GM21619 (cell line): Measurements from ENCODE around the gene PDRG1.

Source experiments
- ATAC-seq: cut with Tn5 transposase; IDR thresholded peaks from one replicate; pipeline ENCODE4 v1.9.1; 2021; ENCODE audit not compliant: unreplicated experiment

The PDRG1 gene

GRCh38 chr20:31951530-31952453, at the start of gene PDRG1:
PDRG1 (minus strand) TSS chr20:31952046; CDS start chr20:31951961, 85 bp downstream.
- peak; percentile 88 for ATAC-seq

GRCh38 chr20:31998246-31998645, 46.4 kb upstream of the PDRG1 start:
- no peak for ATAC-seq

- no peak for ATAC-seq
Measured at GRCh38 chr20:31996996-31997395, 45.1 kb upstream of the PDRG1 start.

DNA sequence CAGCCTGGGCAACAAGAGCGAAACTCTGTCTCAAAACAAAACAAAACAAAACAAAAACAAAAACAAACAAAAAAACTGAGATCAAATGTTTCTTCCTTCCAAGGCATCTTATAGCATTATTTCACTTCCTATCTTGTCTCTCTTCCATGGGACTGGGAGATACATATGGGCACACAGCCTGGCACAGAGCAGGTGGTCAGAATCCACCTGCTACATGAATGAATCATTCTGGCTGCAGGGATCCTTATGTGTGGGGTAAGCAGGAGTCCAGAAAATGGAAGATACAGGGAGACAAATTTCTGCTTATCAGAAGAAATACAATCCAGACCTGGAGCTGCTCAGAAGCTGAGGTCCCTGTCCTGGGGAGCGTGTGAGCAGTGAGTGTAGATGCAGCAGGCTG, 40.2 kb upstream of the PDRG1 start:
- no peak for ATAC-seq

- no peak for ATAC-seq
Measured at GRCh38 chr20:31991339-31991705, 39.5 kb upstream of the PDRG1 start.

DNA sequence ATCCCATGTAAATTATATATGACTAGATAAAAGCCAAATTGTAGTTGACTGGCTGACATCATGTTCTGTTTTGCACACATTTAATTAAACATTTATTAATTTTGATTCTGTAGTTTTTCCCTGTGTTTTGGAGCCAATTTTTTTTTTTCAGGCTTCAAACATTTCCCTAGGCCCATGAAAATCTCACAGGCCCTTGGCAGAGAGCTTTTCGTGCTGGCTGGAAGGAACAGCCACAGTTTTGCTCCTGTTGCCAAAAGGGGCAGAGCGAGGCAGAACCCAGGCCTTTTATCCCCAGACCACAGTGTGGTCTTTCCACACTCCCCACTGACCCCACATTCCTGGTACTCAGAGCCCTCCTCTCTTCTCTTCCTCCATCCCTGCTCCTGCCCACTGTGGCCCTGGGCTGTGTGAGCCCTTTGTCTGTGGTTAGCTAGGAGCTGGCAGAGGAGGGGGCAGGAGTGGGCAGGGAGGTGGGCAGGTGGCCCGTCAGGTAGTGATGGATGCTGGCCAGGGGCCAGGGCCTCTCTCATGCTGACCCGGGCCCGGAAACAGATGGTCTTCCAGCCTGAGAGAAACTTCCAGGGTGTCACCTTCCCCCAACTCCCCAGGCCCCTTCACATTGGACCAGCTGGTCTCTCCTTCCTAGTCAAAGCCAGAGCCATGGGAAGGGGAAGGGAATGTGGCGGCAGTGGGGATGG, 38.9 kb upstream of the PDRG1 start:
- no peak for ATAC-seq

- no peak for ATAC-seq
Measured at GRCh38 chr20:31989030-31989645, 37.3 kb upstream of the PDRG1 start.

- no peak for ATAC-seq
Measured at GRCh38 chr20:31988430-31989015, 36.7 kb upstream of the PDRG1 start.

DNA sequence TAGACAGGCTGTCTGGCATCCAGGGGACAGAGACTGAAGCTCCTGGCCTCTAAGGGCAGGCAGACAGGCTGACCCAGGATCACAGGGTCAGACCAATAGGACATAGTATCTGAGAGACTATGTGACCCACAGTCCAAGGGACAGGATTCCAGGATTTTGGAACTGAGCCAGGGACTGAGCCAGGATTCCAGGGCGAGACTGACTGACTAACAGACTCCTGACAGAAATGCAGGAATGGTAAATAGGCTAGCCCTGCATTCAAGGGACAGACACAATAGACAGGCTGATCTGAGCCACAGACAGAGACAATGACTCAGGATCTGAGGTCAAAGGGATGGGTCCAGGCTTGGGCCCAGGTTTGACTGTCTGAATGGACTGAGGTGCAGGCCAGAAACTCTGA, 35.9 kb upstream of the PDRG1 start:
- no peak for ATAC-seq

DNA sequence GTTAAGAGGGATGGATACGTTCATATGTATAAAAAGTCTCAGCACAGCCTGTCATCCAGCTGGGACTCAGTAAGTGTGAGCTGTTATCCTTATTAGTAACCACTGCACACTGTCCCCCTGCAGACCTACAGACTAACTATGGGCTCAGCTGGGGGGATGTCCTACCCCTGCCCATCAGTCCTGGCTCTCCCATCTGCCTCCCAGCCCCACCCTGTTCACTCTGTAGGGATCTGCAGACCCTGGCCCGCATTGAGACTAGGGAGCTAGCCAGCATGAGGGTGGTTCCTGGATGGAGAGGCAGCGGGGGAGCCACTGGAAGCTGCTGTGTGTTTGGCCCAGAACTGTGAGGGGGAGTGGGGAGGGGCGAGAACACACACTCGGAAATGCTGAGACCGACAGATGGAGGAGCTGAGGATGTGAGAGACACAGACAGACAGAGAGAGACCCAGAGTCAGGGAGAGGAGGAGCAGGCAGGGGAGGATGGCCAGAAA, 33.2 kb upstream of the PDRG1 start:
- ATAC-seq, result no peak

DNA sequence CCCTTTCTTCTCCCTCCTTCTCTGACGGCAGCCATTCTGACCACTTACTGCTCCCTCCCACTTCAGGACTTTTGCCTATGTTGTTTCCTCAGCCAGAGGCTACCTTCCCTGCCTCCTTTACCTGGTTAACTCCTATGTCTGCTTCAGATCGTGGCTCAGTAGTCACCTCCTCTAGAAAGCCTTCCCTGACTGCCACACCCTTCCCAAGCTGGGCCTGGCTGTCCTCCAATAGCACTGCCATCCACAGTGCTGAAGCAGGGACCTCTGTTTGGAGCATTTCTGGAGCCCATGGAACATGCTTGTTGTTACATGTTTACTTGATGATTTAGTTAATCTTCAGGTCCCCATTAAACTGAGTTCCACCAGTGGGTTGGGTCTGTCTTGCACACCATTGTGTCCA, 29.9 kb upstream of the PDRG1 start:
- no peak for ATAC-seq

DNA sequence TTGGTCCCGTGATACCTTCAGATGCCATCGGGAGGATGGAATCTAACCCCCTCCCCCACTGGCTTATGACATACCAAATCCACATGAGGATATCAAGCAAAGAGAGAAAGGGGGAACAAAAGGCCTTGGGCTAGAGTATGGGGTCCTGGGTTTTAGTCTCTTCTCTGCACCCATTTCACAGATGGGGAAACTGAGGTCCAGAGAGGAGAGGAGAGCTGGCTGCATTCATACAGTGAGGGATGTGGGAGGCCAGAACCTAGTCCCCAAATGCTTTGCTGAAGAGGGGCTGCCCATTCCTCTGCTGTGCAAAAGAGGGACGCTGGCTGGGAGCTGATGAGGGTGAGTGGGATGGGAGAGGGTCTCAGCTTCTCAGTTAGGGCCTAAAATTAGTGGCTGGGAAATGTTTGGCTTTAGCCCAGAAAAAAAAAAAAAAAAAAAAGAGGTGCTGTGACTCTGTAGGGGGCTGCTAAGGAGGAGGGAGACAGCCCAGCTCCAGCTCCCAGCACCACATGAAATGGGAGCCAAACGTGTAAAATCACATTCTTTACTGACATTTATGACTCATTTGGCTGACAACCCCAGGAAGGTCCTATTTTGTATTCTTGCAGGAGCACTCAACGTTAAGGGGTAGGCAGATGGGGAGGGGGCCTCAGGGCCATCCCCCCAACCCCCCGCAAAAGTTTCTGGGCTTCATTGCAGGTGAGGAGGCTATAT, 28.0 kb upstream of the PDRG1 start:
- ATAC-seq, result no peak

DNA sequence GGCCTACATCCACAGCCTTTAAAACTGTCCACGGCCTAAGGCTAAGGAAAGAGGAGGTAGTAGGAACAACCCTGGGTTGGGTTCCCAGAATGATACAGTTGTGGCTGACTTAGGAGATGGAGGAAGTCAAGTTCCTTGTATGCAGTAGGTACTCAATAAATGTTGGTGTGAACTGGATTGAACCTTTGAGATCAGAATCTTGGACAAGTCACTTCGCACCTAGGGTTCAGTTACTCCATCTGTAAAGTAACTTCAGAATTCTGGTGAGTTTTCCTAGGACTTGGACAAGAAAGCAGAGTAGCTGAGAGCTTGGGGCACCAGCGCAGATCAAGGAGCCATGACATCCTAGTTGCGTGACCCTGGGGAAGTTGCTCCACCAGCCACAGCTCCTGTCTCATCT, 25.2 kb upstream of the PDRG1 start:
- ATAC-seq, result no peak

DNA sequence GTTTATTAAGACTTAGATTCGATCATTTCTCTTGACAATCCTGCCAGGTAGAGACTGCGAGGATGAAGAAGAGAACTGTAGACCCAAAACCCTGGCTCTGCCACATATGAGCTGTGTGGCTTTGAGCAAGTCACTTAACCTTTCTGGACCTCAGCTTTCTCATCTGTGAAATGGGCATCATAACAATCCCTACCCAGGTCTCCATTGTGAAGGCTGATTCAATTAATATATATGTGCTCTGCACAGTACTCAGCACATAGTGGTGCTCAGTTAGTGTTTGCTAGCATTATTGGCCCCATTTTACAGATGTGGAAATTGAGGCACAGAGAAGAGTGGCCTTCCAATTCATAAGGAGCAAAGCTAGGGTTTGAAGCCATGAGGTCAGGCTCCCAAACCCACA, 24.0 kb upstream of the PDRG1 start:
- ATAC-seq, result no peak

DNA sequence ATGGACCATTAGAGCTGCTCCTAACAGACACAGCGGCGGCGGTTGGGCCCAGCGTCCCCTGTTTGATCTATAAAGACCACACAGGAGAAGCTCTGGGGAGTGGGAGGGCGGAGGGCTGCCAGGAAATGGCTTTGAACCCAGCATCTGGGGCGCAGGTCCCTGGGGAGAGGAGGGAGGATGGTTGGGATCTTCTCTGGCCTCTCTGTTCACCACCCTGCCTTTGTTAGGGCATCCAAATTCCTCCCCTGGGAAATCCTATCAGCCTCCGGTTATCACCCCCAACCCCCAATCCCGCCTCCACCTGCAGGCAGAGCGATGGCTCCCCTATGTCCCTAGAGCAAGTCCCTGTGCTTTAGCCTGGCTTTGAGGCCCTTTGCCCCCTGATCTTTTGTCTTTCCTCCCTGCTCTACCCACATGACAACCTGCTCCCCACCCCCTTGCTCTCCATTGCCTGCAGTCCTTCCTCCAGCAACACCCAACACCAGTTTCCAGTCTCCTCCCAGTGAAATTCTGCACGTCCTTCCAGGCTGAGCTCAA, 23.2 kb upstream of the PDRG1 start:
- ATAC-seq, result no peak

- ATAC-seq, result no peak
Measured at GRCh38 chr20:31974296-31974695, 22.4 kb upstream of the PDRG1 start.

DNA sequence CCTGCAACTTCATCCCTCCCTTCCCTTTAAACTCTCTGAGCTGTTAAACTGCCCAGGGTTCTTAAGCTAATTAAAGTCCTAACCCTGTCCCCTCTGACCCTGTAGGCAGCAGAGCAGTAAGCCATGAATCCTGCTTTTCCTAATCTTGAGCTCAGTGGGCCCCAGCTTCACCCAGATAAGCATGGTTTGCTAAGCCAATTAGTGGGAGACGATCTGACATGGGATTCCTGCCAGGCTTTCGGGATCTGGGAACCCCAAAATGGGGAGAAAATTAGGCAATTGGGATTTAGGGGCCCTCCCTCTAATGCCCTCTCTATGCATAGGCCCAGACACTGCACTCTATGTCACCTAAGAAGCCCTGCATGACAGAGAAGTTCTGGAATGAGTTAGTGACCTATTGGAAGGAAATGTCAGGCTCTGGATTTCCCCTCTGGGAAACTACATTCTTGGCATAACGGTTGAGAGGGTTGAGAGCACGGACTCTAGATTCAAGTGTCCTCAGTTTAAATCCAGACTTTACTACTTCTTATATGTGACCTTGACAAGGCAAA, 20.7 kb upstream of the PDRG1 start:
- ATAC-seq, result no peak

DNA sequence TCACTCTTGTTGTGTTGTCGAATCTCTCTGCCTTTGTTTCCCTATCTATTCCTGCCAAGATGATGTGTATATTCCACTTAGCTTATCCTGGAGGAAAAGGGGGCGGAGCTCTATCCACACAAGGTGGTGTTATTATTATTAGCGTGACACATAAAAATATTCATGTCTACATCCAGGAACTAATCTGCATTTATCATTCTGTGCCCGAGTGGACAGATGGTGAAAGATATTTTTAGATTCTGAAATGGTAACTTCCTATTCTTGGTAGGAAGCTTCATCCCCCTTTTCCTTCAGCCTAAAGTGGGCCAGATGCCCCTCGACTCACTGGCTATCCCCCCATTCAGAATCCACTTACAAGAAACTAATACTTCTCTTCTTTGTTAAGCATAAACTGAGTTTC, 18.1 kb upstream of the PDRG1 start:
- no peak for ATAC-seq

- no peak for ATAC-seq
Measured at GRCh38 chr20:31968291-31969126, 16.7 kb upstream of the PDRG1 start.
